Measurements from ENCODE around the gene ADNP. TPM values are rescaled to one million over a fixed set of nuclear protein-coding genes. Genes with fewer than 3 reads are reported as not detected.
"Not testable (repeated sequence)": the region's sequence is repeated elsewhere in the genome, so short reads cannot be mapped to it uniquely, and the experiment has no call there.

ADNP gene
- total RNA-seq, 1 donor from 2014 or later, result 139 TPM

DNA sequence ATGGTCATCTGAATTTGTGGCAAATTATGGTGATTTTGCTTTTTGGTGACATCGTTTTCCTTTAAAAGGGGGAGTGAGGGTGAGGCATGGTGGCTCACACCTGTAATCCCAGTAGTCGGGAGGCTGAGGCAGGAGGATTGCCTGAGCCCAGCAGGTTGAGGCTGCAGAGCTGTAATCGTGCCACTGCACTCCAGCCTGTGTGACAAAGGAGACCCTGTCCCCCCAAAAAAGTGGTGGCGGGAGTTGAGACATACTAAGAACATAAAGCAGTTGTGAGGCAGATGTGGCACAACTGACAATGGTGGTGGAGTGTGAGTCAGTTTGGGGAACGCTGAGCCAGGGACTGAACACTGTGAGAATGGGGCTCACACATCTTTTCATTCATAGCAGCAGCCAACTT lies 45.5 kb downstream of the ADNP start:
- H3K4me1 Mint-ChIP-seq (ENCODE audit: low read depth, unreplicated experiment), result peaks cover 2% of the 10 kb centered on the region
- TF ChIP-seq, protein P1, sequence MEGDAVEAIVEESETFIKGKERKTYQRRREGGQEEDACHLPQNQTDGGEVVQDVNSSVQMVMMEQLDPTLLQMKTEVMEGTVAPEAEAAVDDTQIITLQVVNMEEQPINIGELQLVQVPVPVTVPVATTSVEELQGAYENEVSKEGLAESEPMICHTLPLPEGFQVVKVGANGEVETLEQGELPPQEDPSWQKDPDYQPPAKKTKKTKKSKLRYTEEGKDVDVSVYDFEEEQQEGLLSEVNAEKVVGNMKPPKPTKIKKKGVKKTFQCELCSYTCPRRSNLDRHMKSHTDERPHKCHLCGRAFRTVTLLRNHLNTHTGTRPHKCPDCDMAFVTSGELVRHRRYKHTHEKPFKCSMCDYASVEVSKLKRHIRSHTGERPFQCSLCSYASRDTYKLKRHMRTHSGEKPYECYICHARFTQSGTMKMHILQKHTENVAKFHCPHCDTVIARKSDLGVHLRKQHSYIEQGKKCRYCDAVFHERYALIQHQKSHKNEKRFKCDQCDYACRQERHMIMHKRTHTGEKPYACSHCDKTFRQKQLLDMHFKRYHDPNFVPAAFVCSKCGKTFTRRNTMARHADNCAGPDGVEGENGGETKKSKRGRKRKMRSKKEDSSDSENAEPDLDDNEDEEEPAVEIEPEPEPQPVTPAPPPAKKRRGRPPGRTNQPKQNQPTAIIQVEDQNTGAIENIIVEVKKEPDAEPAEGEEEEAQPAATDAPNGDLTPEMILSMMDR (IDR thresholded peaks at IDR 0.05; ENCODE audit: partially characterized antibody, unreplicated experiment), result no peak
- DNase-seq, result no peak
- H3K27ac Mint-ChIP-seq (ENCODE audit: unreplicated experiment), result no peak overlapping the region
- peaks cover 6% of the 10 kb centered on the region for H3K27me3 Mint-ChIP-seq (ENCODE audit: unreplicated experiment)
- H3K9me3 Mint-ChIP-seq (ENCODE audit: unreplicated experiment), result peaks cover 5% of the 10 kb centered on the region
- H3K36me3 Mint-ChIP-seq (ENCODE audit: unreplicated experiment), result no peaks in the 10 kb centered on the region
- no peak overlapping the region for H3K4me3 Mint-ChIP-seq (ENCODE audit: unreplicated experiment)

DNA sequence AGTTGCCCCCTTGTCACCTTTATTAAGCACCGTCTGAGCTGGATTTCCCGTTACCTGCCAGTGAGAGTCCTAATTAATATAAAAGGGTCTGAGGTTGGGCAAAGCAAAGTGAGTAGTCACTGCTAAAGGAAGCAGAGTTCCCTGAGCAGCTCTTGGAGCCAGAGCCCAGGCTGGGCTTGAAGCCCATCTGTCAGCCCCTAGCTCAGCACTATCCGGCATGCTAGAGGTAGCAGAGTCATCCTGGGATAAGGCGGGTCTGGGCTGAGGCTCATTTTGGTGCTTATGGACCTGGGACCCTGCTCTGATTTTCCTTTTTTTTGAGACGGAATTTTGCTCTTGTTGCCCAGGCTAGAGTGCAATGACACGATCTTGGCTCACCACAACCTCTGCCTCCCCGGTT lies 46.2 kb downstream of the ADNP start:
- H3K27me3 Mint-ChIP-seq (ENCODE audit: unreplicated experiment), result peaks cover 6% of the 10 kb centered on the region
- peaks cover 2% of the 10 kb centered on the region for H3K4me1 Mint-ChIP-seq (ENCODE audit: low read depth, unreplicated experiment)
- DNase-seq, result no peak
- H3K4me3 Mint-ChIP-seq (ENCODE audit: unreplicated experiment), result no peak overlapping the region
- peaks cover 5% of the 10 kb centered on the region for H3K9me3 Mint-ChIP-seq (ENCODE audit: unreplicated experiment)
- TF ChIP-seq, protein P1 (IDR thresholded peaks at IDR 0.05; ENCODE audit: partially characterized antibody, unreplicated experiment), result no peak
- peak overlapping the region; percentile 57 for H3K27ac Mint-ChIP-seq (ENCODE audit: unreplicated experiment)
- H3K36me3 Mint-ChIP-seq (ENCODE audit: unreplicated experiment), result no peaks in the 10 kb centered on the region

DNA sequence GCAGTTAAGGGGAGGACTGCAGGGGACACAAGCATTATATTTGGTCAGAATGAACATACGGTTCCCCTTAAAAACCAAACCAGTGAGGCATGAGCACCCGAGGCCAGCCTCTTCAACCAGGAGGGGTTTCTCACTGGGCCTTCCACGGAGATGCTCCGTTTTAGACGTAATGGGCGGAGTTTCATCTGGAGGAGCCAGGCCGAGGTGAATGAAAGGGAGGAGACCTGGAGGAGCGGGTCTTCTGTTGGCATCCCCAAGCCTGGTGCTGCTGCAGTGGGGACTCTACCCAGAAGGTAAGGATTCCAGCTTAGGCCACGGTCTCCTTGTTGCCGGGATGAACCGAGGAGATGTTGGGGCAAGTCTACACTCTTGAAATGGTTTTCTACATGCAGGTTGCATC lies 47.4 kb downstream of the ADNP start:
- no peak for DNase-seq
- no peaks in the 10 kb centered on the region for H3K36me3 Mint-ChIP-seq (ENCODE audit: unreplicated experiment)
- no peak overlapping the region for H3K4me3 Mint-ChIP-seq (ENCODE audit: unreplicated experiment)
- no peak overlapping the region for H3K27ac Mint-ChIP-seq (ENCODE audit: unreplicated experiment)
- peaks cover 1% of the 10 kb centered on the region for H3K4me1 Mint-ChIP-seq (ENCODE audit: low read depth, unreplicated experiment)
- peaks cover 5% of the 10 kb centered on the region for H3K9me3 Mint-ChIP-seq (ENCODE audit: unreplicated experiment)
- peaks cover 5% of the 10 kb centered on the region for H3K27me3 Mint-ChIP-seq (ENCODE audit: unreplicated experiment)
- TF ChIP-seq, protein P1 (IDR thresholded peaks at IDR 0.05; ENCODE audit: partially characterized antibody, unreplicated experiment), result no peak

DNA sequence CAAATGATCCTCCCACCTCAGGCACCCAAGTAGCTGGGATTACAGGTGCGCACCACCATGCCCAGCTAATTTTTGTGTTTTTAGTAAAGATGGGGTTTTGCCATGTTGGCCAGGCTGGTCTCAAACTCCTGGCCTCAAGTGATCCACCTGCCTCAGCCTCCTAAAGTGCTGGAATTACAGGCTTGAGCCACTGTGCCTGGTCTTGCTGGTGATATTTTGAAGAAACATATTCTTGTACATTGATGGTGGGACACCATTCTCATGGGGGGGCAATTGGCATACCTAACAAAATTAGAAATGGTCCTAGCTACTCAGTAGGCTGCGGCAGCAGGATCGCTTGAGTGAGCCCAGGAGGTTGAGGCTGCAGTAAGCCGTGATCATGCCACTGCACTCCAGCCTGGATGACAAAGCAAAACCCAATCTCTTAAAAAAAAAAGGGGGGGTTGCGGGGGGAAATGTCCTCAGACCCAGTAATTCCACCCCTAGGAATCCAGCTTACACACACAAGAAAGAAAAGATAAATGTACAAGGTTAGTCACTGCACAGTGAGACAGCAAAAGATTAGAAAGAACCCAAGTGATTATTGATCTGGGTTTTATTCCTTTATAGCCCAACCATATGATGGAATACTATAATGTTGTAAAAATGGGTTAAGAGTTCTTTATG lies 49.3 kb downstream of the ADNP start:
- not testable (repeated sequence) for H3K9me3 Mint-ChIP-seq (ENCODE audit: unreplicated experiment); H3K4me1 Mint-ChIP-seq (ENCODE audit: low read depth, unreplicated experiment); H3K36me3 Mint-ChIP-seq (ENCODE audit: unreplicated experiment); H3K4me3 Mint-ChIP-seq (ENCODE audit: unreplicated experiment); H3K27ac Mint-ChIP-seq (ENCODE audit: unreplicated experiment); H3K27me3 Mint-ChIP-seq (ENCODE audit: unreplicated experiment); DNase-seq

DNA sequence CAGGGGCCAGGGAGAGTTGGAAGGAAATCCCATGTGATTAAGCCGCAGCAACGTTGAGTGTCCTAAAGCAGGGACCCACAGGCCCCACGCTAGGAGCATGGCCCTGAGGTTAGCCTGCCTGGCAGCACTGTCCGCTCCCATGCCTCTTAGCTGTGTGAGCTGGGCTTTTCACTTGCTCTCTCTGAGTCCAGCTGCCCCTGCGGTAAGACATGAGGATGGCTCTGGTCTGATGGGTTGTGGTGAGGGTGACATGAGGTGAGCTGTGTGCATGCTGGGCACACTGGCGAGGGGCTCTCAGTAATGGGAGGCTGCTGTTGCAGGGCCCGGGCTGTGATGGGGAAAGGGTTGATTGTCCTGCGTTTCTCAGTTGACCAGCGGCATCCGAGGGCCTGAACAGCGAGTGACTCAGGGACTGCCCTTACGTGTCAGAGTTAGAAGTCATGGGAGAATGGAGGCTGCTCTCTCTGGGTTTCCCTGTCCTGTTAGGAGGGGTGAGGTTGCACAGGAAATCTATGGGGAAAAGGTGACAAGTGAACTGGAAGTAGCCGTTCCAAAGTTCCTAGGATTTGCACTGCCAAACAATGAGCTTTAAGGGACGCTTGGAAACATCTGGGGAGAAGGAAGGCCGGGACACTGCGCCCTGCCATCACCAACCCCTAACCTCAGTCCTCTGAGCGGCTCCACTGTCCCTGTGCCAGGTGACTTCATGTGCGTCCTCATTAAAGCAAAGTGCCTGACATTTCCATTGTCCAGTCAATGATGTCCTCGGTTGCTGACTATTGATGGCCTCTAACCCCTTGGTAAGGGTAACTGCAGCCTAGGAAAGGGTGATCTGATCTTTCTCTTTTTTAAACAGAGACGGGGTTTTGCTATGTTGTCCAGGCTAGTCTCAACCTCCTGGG lies 51.3 kb downstream of the ADNP start:
- H3K9me3 Mint-ChIP-seq (ENCODE audit: unreplicated experiment), result peaks cover 2% of the 10 kb centered on the region
- TF ChIP-seq, protein P1 (IDR thresholded peaks at IDR 0.05; ENCODE audit: partially characterized antibody, unreplicated experiment), result no peak
- no peaks in the 10 kb centered on the region for H3K4me1 Mint-ChIP-seq (ENCODE audit: low read depth, unreplicated experiment)
- H3K27me3 Mint-ChIP-seq (ENCODE audit: unreplicated experiment), result no peaks in the 10 kb centered on the region
- no peak for DNase-seq
- no peak overlapping the region for H3K4me3 Mint-ChIP-seq (ENCODE audit: unreplicated experiment)
- H3K36me3 Mint-ChIP-seq (ENCODE audit: unreplicated experiment), result no peaks in the 10 kb centered on the region
- H3K27ac Mint-ChIP-seq (ENCODE audit: unreplicated experiment), result no peak overlapping the region
